ENCODE data around the gene GAST. TPM values are rescaled to one million over a fixed set of nuclear protein-coding genes. Genes with fewer than 3 reads are reported as not detected.

The GAST gene
- total and polyA plus RNA-seq, 2 experiments from 2014 or later, result not detected

DNA sequence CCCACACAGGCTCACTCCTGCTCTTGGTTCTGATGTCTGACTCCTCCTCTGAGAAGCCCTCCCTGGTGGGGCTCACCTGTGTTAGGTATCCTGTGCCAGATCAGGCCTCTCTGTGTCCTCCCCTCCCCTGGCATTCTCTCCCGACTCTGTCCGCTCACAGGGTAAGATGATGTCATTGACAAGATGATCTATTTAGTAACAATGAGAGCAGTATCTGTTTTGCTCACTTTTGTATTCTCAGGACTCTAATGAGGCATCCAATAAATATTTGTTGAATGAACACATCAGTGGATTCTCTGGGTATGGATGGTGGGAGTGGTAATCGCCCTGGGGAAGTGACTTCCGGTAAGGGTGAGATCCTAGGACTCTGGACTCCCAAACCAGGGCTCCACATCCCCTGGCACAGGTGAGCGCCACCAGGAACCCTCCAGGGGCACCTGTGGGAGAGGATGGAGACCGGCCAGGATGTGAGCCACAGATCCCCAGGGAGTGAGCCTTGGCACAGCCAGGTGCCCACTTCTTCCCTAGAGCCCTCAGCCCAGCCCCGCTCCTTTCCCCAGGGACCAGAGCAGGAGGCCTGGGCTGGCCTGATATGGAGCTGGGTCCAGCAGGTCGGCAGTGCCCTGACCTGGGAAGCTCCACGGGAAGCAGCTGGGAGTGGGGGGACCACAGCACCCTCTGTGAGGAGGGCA is 27.7 kb downstream of the GAST start:
- Mint-ChIP-seq H3K4me3 (no peak overlapping the region; the same call in 2 of the 3 replicates), H3K36me3 (ENCODE audit: low read depth) (peaks cover 2% of the 10 kb centered on the region; the same call in 1 of the 3 replicates), H3K4me1 (peaks cover 18% of the 10 kb centered on the region), H3K9me3 (no peaks in the 10 kb centered on the region), H3K27ac (no peak overlapping the region), H3K27me3 (ENCODE audit: insufficient read depth, low read depth, poor library complexity) (peaks cover 35% of the 10 kb centered on the region)
- Histone ChIP-seq H3K4me3 (no peak overlapping the region), H3K9me2 (ENCODE audit: insufficient read depth) (no peaks in the 10 kb centered on the region), H3K79me2 (replicated peaks; ENCODE audit: insufficient read depth) (no peaks in the 10 kb centered on the region), H3K27ac (ENCODE audit: low read depth) (no peak overlapping the region), H3K4me2 (no peak overlapping the region), H3K4me1 (ENCODE audit: insufficient read depth) (peaks cover 17% of the 10 kb centered on the region), H3F3A (replicated peaks; ENCODE audit: low read depth) (no peaks in the 10 kb centered on the region; the same call in 1 of the 2 replicates), H2AFZ (peak overlapping the region; percentile 38; the same call in 1 of the 2 replicates), H3K36me3 (ENCODE audit: insufficient read depth) (no peaks in the 10 kb centered on the region), H4K20me1 (replicated peaks; ENCODE audit: insufficient read depth) (no peaks in the 10 kb centered on the region), H3K27me3 (ENCODE audit: insufficient read depth) (peaks cover 31% of the 10 kb centered on the region)
- ATAC-seq (no peak), DNase-seq (ENCODE audit: low spot score) (no peak)
- TF ChIP-seq ZNF114 (CRISPR knock-in tag; IDR thresholded peaks at IDR 0.05), result no peak
- TF ChIP-seq CREB1 (CRISPR knock-in tag; IDR thresholded peaks at IDR 0.05; ENCODE audit: low read depth), result no peak
- TF ChIP-seq, protein P1, sequence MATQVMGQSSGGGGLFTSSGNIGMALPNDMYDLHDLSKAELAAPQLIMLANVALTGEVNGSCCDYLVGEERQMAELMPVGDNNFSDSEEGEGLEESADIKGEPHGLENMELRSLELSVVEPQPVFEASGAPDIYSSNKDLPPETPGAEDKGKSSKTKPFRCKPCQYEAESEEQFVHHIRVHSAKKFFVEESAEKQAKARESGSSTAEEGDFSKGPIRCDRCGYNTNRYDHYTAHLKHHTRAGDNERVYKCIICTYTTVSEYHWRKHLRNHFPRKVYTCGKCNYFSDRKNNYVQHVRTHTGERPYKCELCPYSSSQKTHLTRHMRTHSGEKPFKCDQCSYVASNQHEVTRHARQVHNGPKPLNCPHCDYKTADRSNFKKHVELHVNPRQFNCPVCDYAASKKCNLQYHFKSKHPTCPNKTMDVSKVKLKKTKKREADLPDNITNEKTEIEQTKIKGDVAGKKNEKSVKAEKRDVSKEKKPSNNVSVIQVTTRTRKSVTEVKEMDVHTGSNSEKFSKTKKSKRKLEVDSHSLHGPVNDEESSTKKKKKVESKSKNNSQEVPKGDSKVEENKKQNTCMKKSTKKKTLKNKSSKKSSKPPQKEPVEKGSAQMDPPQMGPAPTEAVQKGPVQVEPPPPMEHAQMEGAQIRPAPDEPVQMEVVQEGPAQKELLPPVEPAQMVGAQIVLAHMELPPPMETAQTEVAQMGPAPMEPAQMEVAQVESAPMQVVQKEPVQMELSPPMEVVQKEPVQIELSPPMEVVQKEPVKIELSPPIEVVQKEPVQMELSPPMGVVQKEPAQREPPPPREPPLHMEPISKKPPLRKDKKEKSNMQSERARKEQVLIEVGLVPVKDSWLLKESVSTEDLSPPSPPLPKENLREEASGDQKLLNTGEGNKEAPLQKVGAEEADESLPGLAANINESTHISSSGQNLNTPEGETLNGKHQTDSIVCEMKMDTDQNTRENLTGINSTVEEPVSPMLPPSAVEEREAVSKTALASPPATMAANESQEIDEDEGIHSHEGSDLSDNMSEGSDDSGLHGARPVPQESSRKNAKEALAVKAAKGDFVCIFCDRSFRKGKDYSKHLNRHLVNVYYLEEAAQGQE (IDR thresholded peaks at IDR 0.05; ENCODE audit: unreplicated experiment), result no peak
- no peak for TF ChIP-seq NANOG (IDR thresholded peaks at IDR 0.05; ENCODE audit: borderline replicate concordance)
- TF ChIP-seq, protein P2, sequence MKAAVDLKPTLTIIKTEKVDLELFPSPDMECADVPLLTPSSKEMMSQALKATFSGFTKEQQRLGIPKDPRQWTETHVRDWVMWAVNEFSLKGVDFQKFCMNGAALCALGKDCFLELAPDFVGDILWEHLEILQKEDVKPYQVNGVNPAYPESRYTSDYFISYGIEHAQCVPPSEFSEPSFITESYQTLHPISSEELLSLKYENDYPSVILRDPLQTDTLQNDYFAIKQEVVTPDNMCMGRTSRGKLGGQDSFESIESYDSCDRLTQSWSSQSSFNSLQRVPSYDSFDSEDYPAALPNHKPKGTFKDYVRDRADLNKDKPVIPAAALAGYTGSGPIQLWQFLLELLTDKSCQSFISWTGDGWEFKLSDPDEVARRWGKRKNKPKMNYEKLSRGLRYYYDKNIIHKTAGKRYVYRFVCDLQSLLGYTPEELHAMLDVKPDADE (IDR thresholded peaks at IDR 0.05), result no peak
- no peak for TF ChIP-seq STAT1 (IDR thresholded peaks at IDR 0.05; ENCODE audit: unreplicated experiment)
- TF ChIP-seq POLR2AphosphoS5 (IDR thresholded peaks at IDR 0.05; ENCODE audit: low read depth), result no peak
- TF ChIP-seq, protein P3, sequence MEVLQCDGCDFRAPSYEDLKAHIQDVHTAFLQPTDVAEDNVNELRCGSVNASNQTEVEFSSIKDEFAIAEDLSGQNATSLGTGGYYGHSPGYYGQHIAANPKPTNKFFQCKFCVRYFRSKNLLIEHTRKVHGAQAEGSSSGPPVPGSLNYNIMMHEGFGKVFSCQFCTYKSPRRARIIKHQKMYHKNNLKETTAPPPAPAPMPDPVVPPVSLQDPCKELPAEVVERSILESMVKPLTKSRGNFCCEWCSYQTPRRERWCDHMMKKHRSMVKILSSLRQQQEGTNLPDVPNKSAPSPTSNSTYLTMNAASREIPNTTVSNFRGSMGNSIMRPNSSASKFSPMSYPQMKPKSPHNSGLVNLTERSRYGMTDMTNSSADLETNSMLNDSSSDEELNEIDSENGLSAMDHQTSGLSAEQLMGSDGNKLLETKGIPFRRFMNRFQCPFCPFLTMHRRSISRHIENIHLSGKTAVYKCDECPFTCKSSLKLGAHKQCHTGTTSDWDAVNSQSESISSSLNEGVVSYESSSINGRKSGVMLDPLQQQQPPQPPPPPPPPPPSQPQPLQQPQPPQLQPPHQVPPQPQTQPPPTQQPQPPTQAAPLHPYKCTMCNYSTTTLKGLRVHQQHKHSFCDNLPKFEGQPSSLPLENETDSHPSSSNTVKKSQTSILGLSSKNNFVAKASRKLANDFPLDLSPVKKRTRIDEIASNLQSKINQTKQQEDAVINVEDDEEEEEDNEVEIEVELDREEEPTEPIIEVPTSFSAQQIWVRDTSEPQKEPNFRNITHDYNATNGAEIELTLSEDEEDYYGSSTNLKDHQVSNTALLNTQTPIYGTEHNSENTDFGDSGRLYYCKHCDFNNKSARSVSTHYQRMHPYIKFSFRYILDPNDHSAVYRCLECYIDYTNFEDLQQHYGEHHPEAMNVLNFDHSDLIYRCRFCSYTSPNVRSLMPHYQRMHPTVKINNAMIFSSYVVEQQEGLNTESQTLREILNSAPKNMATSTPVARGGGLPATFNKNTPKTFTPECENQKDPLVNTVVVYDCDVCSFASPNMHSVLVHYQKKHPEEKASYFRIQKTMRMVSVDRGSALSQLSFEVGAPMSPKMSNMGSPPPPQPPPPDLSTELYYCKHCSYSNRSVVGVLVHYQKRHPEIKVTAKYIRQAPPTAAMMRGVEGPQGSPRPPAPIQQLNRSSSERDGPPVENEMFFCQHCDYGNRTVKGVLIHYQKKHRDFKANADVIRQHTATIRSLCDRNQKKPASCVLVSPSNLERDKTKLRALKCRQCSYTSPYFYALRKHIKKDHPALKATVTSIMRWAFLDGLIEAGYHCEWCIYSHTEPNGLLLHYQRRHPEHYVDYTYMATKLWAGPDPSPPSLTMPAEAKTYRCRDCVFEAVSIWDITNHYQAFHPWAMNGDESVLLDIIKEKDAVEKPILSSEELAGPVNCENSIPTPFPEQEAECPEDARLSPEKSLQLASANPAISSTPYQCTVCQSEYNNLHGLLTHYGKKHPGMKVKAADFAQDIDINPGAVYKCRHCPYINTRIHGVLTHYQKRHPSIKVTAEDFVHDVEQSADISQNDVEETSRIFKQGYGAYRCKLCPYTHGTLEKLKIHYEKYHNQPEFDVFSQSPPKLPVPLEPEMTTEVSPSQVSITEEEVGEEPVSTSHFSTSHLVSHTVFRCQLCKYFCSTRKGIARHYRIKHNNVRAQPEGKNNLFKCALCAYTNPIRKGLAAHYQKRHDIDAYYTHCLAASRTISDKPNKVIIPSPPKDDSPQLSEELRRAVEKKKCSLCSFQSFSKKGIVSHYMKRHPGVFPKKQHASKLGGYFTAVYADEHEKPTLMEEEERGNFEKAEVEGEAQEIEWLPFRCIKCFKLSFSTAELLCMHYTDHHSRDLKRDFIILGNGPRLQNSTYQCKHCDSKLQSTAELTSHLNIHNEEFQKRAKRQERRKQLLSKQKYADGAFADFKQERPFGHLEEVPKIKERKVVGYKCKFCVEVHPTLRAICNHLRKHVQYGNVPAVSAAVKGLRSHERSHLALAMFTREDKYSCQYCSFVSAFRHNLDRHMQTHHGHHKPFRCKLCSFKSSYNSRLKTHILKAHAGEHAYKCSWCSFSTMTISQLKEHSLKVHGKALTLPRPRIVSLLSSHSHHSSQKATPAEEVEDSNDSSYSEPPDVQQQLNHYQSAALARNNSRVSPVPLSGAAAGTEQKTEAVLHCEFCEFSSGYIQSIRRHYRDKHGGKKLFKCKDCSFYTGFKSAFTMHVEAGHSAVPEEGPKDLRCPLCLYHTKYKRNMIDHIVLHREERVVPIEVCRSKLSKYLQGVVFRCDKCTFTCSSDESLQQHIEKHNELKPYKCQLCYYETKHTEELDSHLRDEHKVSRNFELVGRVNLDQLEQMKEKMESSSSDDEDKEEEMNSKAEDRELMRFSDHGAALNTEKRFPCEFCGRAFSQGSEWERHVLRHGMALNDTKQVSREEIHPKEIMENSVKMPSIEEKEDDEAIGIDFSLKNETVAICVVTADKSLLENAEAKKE (CRISPR knock-in tag; IDR thresholded peaks at IDR 0.05), result no peak
- TF ChIP-seq CTCF (conservative IDR thresholded peaks at IDR 0.05; ENCODE audit: low read depth in 2 of 2), result no peak
- TF ChIP-seq ZNF331 (CRISPR knock-in tag; IDR thresholded peaks at IDR 0.05; ENCODE audit: low read depth), result no peak
- TF ChIP-seq EZH2 (IDR thresholded peaks at IDR 0.05; ENCODE audit: low read depth, unreplicated experiment), result no peak
- no peak for TF ChIP-seq EZH2phosphoT487 (IDR thresholded peaks at IDR 0.05; ENCODE audit: unreplicated experiment)
- no peak for TF ChIP-seq JUNB (IDR thresholded peaks at IDR 0.05; ENCODE audit: unreplicated experiment)

Data from GM23338 (cell line).